SIG-M5 (cell line): ENCODE measurements around the gene CYB561D2.
A peak's percentile ranks its signal among the peaks of the same experiment; 100 is the strongest.

Source experiments
- DNase-seq: peaks from one replicate; lab custom pipeline; 2025; lab: John Stamatoyannopoulos, UW

Gene CYB561D2

GRCh38 chr3:50323614-50324199 is 27.0 kb upstream of the CYB561D2 start:
- no peak for DNase-seq

- DNase-seq: no peak
Measured at GRCh38 chr3:50324351-50325112, 26.1 kb upstream of the CYB561D2 start.

- no peak for DNase-seq
Measured at GRCh38 chr3:50325113-50325480, 25.6 kb upstream of the CYB561D2 start.

- no peak for DNase-seq
Measured at GRCh38 chr3:50325497-50326181, 25.0 kb upstream of the CYB561D2 start.

- DNase-seq: no peak
Measured at GRCh38 chr3:50326182-50326541, 24.5 kb upstream of the CYB561D2 start.

- no peak for DNase-seq
Measured at GRCh38 chr3:50327129-50327528, 23.5 kb upstream of the CYB561D2 start.

- peak; percentile 82 for DNase-seq
Measured at GRCh38 chr3:50327943-50328691, 22.5 kb upstream of the CYB561D2 start, which contains the start of gene TUSC2. TUSC2 (minus strand) TSS chr3:50328223; CDS start chr3:50328099, 124 bp downstream.

- DNase-seq: no peak
Measured at GRCh38 chr3:50330330-50330729, 20.3 kb upstream of the CYB561D2 start.

- no peak for DNase-seq
Measured at GRCh38 chr3:50331364-50331907, 19.2 kb upstream of the CYB561D2 start.

GRCh38 chr3:50333744-50334328 is 16.8 kb upstream of the CYB561D2 start:
- DNase-seq: no peak

- DNase-seq: no peak
Measured at GRCh38 chr3:50334339-50335075, 16.2 kb upstream of the CYB561D2 start.

- DNase-seq: no peak
Measured at GRCh38 chr3:50336452-50337174, 14.0 kb upstream of the CYB561D2 start.

GRCh38 chr3:50337175-50337861 is 13.3 kb upstream of the CYB561D2 start:
- peak; percentile 92 for DNase-seq

- no peak for DNase-seq
Measured at GRCh38 chr3:50338965-50339364, 11.7 kb upstream of the CYB561D2 start.

GRCh38 chr3:50339485-50340146 is 11.0 kb upstream of the CYB561D2 start:
- DNase-seq: no peak

GRCh38 chr3:50340147-50340447 is 10.6 kb upstream of the CYB561D2 start:
- no peak for DNase-seq

GRCh38 chr3:50340448-50341329 is 10.0 kb upstream of the CYB561D2 start, which contains the start of gene RASSF1:
RASSF1 (minus strand) TSS chr3:50340836; CDS start chr3:50340805, 31 bp downstream.
- peak; percentile 43 for DNase-seq

GRCh38 chr3:50341537-50341936 is 9.1 kb upstream of the CYB561D2 start:
- DNase-seq: no peak
